Stimulated activated naive CD8-positive, alpha-beta T cell treated with anti-CD3 and anti-CD28 coated beads, Interleukin-15, amount 100 ng/mL, for 72 hours (primary cell): ENCODE data around the gene CFHR5.
"Not testable (repeated sequence)": the region's sequence is repeated elsewhere in the genome, so short reads cannot be mapped to it uniquely, and the experiment has no call there.

Experiments used
- ATAC-seq: fragments of 150-1000 bp; cut with Tn5 transposase; 2 replicates; pipeline ENCODE4 v1.10.0; 2021; ENCODE audit warnings: mild to moderate bottlenecking, moderate library complexity
- DNase-seq, 2 donors: peaks; one replicate each; pipeline ENCODE4 v3.0.0; 2021 to 2022
- H3K27ac Mint-ChIP-seq, 2 donors: one replicate each; pipeline ENCODE4 v1.8.0; 2022; ENCODE audit warnings: mild to moderate bottlenecking in 2 of 2, mixed read lengths in 2 of 2, moderate library complexity in 2 of 2
- H3K27me3 Mint-ChIP-seq: one replicate; pipeline ENCODE4 v1.8.0; 2022; ENCODE audit warnings: mixed read lengths
- H3K4me1 Mint-ChIP-seq: one replicate; pipeline ENCODE4 v1.8.0; 2022; ENCODE audit warnings: mild to moderate bottlenecking, mixed read lengths
- H3K4me3 Mint-ChIP-seq, 2 donors: one replicate each; pipeline ENCODE4 v1.8.0; 2022; ENCODE audit warnings: mild to moderate bottlenecking in 2 of 2, mixed read lengths in 2 of 2, moderate library complexity in 1 of 2
- H3K9me3 Mint-ChIP-seq, 2 donors: one replicate each; pipeline ENCODE4 v1.8.0; 2022; ENCODE audit warnings: mixed read lengths in 2 of 2

Gene CFHR5

DNA sequence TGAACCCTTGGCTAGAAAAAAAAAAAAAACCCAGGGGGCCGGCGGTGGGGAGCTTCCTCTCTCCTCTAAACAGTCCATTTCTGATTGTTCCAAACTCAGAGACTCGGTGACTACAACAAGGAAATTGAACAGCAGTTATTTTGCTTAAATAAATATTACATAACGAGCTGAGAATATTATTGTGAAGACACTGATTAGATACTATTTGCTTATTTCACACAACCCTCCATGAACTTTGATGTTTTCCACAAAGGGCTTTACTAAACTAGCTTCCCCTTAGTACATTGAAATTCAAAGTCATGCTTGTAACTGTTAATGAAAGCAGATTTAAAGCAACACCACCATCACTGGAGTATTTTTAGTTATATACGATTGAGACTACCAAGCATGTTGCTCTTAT is at the start of gene CFHR5:
CFHR5 (plus strand) TSS at position 279 of the 400 bp plus-strand sequence; CDS start at position 388, 109 bp downstream.
- H3K9me3 Mint-ChIP-seq: no peaks in the 10 kb centered on the region
- DNase-seq (no peak), ATAC-seq (no peak)
- no peaks in the 10 kb centered on the region for H3K4me1 Mint-ChIP-seq
- H3K4me3 Mint-ChIP-seq: no peak within 1 kb of the TSS
- H3K27me3 Mint-ChIP-seq: no peaks in the 10 kb centered on the region
- H3K27ac Mint-ChIP-seq: no peak within 1 kb of the TSS

DNA sequence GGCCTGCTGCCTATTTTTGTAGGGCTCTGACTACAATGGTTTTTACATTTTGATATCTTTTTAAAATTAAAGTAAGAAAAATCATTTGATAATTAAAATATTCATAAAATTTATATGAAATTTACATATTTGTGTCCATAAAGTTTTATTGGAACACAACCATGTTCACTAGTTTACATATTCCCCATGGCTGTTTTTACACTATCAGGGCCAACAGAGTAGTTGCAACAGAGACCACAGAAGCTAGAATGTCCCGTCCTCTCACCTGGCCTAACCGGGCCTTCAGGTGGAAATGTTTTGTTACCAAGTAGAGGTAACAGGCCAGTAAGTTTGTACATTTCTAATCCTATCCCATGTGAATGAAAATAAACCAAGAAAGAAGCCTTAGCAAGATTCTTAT is 44.5 kb upstream of the CFHR5 start:
- DNase-seq, H3K4me3 Mint-ChIP-seq, H3K4me1 Mint-ChIP-seq, H3K27ac Mint-ChIP-seq, H3K9me3 Mint-ChIP-seq, H3K27me3 Mint-ChIP-seq, ATAC-seq: not testable (repeated sequence)

DNA sequence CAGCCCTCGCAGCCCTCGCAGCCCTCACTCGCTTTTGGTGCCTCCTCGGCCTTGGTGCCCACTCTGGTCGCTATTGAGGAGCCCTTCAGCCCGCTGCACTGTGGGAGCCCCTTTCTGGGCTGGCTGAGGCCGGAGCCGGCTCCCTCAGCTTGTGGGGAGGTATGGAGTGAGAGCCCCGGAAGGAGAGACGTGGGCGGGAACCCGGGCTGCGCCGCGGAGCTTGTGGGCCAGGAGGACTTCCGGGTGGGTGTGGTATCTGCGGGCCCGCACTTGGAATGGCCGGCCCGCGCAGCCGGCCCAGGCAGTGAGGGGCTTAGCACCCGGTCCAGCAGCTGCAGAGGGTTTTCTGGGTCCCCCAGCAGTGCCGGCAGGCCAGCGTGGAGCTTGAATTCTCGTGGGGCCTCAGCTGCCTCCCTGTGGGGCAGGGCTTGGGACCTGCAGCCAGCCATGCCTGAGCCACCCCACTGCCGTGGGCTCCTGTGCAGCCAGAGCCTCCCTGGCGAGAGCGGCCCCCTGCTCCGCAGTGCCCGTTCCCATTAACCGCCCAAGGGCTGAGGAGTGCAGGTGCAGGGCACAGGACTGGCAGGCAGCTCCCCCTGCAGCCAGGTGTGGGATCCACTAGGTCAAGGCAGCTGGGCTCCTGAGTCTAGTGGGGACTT is 43.7 kb upstream of the CFHR5 start:
- Mint-ChIP-seq H3K27me3 (no peaks in the 10 kb centered on the region), H3K4me3 (no peak overlapping the region), H3K9me3 (no peaks in the 10 kb centered on the region), H3K4me1 (no peaks in the 10 kb centered on the region), H3K27ac (no peak overlapping the region)
- DNase-seq (no peak), ATAC-seq (peak; percentile 37)

DNA sequence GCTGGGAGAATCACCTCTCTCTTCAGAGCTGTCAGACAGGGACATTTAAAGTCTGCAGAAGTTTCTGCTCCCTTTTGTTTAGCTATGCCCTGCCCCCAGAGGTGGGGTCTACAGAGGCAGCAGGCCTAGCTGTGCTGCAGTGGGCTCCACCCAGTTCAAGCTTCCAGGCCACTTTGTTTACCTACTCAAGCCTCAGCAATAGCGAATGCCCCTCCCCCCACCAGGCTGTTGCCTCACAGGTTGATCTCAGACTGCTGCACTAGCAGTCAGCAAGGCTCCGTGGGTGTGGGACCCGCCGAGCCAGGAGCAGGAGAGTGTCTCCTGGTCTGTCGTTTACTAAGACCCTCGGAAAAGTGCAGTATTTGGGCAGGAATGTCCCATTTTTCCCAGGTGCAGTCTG is 35.9 kb upstream of the CFHR5 start:
- ATAC-seq, H3K27ac Mint-ChIP-seq: not testable (repeated sequence)

DNA sequence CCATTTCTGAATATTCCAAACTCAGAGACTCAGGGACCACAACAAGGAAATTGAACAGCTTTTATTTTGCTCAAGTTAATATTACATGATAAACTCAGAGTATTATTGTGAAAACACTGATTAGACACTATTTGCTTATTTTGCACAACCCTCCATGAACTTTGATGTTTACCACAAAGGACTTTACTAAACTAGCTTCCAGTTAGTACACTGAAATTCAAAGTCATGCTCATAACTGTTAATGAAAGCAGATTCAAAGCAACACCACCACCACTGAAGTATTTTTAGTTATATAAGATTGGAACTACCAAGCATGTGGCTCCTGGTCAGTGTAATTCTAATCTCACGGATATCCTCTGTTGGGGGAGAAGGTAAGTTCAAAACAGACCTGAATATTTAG is 33.8 kb upstream of the CFHR5 start, which contains the start of gene CFHR2:
CFHR2 (plus strand) TSS at position 171 of the 400 bp plus-strand sequence; CDS start at position 314, 143 bp downstream.
- H3K27ac Mint-ChIP-seq, DNase-seq, H3K4me3 Mint-ChIP-seq, ATAC-seq, H3K4me1 Mint-ChIP-seq, H3K9me3 Mint-ChIP-seq, H3K27me3 Mint-ChIP-seq: not testable (repeated sequence)

More for the DNA sequence above, 35.9 kb upstream of the CFHR5 start:
- H3K4me1 Mint-ChIP-seq, DNase-seq, H3K9me3 Mint-ChIP-seq, H3K27me3 Mint-ChIP-seq, H3K4me3 Mint-ChIP-seq: not testable (repeated sequence)

DNA sequence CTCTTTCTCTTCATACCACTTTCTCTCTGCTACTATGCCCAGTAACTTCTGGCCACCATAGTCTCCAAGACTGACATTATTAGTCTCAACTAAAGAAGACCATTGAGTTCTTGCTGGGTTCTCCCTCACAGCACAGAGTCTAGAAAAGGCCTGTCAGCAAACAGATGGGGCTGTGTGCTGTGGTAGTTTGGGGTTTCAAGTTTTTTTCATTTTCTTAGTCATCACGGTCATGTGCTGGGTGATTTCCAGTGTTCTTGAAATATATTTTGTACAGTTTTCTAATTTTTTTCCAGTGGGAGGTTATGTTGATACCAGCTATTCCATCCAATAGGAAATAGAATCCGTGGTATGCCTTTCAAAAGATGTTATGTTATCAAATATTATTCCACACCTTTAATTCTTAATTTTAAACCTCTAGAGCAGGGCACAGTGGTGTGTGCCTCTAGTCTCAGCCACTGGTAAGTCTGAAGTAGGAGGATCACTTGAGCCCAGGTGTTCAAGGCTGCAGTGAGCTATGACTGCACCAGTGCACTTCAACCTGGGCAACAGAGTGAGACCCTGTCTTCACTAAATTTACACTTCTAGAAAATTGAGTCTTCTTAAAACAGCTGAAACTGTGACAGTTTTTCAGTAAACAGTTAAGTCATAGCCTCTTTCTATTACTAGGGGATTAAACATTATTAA is 25.5 kb upstream of the CFHR5 start:
- Mint-ChIP-seq H3K4me1 (no peaks in the 10 kb centered on the region), H3K27me3 (no peaks in the 10 kb centered on the region), H3K9me3 (peaks cover 0 to 6% of the 10 kb centered on the region in 2 donors), H3K4me3 (no peak overlapping the region), H3K27ac (no peak overlapping the region)
- DNase-seq (no peak), ATAC-seq (no peak)

DNA sequence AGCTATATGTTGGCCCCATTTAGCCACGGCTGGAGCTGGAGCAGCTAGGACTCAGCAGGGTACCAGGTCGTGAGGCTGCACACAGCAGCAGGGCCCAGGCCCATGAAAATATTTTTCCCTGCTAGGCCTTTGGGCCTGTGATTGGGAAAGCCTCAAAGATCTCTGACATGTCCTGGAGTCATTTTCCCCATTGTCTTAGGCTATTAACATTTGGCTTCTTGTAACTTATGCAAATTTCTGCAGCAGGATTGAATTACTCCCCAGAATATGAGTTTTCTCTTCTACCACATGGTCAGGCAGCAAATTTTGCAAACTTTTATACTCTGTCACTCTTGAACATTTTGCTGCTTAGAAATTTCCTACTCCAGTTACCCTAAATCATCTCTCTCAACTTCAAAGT is 22.6 kb upstream of the CFHR5 start:
- no peak overlapping the region for H3K4me3 Mint-ChIP-seq
- DNase-seq (no peak), ATAC-seq (no peak)
- no peaks in the 10 kb centered on the region for H3K27me3 Mint-ChIP-seq
- H3K9me3 Mint-ChIP-seq: peaks cover 0 to 6% of the 10 kb centered on the region in 2 donors
- no peaks in the 10 kb centered on the region for H3K4me1 Mint-ChIP-seq
- no peak overlapping the region for H3K27ac Mint-ChIP-seq

DNA sequence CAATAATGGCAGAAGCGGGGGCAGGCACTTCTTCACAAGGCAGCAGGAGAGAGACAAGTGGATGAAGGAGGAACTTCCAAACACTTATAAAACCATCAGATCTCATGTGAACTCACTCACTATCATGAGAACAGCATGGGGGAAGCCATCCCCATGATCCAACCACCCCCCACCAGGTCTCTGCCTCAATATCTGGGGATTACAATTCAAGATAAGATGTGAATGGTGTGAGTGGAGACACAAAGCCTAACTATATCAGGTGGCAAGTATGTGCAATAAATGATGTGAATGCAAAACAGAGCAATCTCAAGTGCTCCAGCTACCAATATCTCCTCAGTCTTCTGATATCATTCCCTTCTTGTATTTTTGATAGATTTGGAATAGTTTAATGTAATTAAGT is 21.4 kb upstream of the CFHR5 start:
- no peaks in the 10 kb centered on the region for H3K4me1 Mint-ChIP-seq
- H3K4me3 Mint-ChIP-seq: no peak overlapping the region
- no peak for ATAC-seq
- peaks cover 0 to 6% of the 10 kb centered on the region in 2 donors for H3K9me3 Mint-ChIP-seq
- H3K27ac Mint-ChIP-seq: no peak overlapping the region
- DNase-seq: no peak
- no peaks in the 10 kb centered on the region for H3K27me3 Mint-ChIP-seq

DNA sequence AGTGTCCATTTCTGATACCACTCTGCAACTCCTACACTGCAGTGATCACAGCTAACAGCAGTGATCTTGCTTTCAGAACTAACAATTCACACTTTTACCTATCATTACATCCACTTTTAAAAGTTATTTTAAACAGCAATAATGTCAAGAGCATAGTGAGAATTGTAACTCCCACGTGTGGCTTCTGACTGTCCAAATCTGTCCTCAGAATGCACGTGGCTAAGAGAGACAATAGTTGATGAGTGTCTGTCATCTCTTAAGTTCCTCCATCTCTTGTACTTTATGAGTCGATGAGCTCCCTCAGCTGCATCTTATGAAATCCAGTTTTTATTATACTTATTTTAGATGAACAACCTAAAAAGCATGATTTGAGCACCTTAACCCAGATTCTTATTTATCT is 16.5 kb upstream of the CFHR5 start:
- DNase-seq: no peak
- H3K4me1 Mint-ChIP-seq: no peaks in the 10 kb centered on the region
- no peak overlapping the region for H3K4me3 Mint-ChIP-seq
- no peaks in the 10 kb centered on the region for H3K27me3 Mint-ChIP-seq
- no peaks in the 10 kb centered on the region for H3K9me3 Mint-ChIP-seq
- H3K27ac Mint-ChIP-seq: no peak overlapping the region
- no peak for ATAC-seq

DNA sequence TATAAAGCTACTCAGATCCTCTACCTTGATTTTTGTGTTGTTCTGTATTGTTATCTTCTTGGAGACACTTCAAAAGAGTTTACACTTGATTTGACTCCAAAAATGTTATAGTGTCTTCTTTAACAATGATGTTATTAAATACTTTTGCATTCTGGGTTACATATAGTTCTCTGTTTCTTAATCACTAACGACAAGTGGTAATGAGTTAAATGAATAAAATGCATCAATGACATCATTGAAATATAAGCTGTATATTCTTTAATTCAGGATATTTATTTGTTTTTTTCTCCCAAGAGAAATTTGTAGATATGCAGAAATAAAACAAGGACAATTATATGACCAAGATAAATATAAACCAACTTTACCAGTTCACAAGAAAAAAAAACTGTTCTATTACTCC is 7.2 kb upstream of the CFHR5 start:
- Mint-ChIP-seq H3K27me3 (no peaks in the 10 kb centered on the region), H3K27ac (no peak overlapping the region), H3K4me3 (no peak overlapping the region), H3K4me1 (no peaks in the 10 kb centered on the region), H3K9me3 (no peaks in the 10 kb centered on the region)
- no peak for ATAC-seq
- DNase-seq: no peak

DNA sequence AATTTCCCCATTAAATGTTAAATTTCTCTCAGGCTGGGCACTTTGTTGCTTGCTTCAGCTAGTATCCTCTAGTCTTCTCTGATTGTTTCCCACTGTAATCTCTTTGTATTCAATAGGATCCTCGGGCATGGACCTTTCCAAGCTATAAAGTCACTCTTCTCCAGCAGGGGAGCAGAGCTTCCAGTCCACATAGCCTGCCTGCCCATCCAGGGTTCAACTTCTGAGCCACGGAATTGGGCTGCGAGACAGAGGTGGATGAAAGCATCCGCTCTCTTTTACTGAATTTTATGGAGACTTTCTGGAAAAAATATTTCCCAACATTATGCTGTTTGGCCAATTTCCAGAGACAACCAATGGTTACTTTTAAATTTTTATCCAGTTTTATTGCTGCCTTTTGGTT is 1.1 kb upstream of the CFHR5 start:
- H3K4me3 Mint-ChIP-seq: no peak overlapping the region
- ATAC-seq: no peak
- no peaks in the 10 kb centered on the region for H3K27me3 Mint-ChIP-seq
- no peak for DNase-seq
- H3K27ac Mint-ChIP-seq: no peak overlapping the region
- no peaks in the 10 kb centered on the region for H3K4me1 Mint-ChIP-seq
- no peaks in the 10 kb centered on the region for H3K9me3 Mint-ChIP-seq

DNA sequence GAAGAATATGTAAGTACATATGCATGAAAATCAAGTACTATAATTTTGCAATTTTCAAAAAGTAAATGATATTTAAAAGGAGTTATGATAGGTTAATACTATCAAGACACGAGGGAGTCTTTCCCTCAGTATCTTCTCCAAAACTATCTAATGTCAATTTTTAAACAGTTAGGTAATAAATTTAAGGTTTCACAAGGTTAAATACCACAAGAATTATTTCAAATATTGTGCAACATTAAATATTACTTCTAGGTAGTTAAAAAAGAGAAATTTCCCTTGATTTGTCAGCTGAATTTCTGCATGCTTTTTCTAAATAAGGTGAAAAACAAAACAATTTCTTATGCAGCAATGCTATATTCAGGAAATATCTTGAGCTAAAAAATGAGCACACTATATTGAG is 3.5 kb downstream of the CFHR5 start:
- DNase-seq (no peak), ATAC-seq (no peak)
- no peak overlapping the region for H3K4me3 Mint-ChIP-seq
- H3K27me3 Mint-ChIP-seq: no peaks in the 10 kb centered on the region
- H3K4me1 Mint-ChIP-seq: no peaks in the 10 kb centered on the region
- no peaks in the 10 kb centered on the region for H3K9me3 Mint-ChIP-seq
- peak overlapping the region in 1 of 2 donors; percentile 65 for H3K27ac Mint-ChIP-seq

DNA sequence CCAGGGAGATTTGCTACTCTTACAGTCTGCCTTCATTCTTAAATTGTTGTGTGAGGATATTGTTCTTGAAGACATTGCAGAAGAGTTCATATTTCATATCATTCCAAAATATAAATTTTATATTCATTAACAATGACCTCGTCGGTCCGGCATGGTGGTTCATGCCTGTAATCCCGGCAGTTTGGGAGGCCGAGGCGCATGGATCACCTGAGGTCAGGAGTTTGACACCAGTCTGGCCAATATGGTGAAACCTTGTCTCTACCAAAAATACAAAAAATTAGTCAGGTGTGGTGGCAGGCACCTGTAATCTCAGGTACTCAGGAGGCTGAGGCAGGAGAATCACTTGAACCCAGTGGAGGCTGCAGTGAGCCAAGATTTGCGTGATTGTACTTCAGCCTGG is 4.9 kb downstream of the CFHR5 start:
- H3K27ac Mint-ChIP-seq, H3K27me3 Mint-ChIP-seq, ATAC-seq, DNase-seq, H3K4me3 Mint-ChIP-seq, H3K4me1 Mint-ChIP-seq, H3K9me3 Mint-ChIP-seq: not testable (repeated sequence)

DNA sequence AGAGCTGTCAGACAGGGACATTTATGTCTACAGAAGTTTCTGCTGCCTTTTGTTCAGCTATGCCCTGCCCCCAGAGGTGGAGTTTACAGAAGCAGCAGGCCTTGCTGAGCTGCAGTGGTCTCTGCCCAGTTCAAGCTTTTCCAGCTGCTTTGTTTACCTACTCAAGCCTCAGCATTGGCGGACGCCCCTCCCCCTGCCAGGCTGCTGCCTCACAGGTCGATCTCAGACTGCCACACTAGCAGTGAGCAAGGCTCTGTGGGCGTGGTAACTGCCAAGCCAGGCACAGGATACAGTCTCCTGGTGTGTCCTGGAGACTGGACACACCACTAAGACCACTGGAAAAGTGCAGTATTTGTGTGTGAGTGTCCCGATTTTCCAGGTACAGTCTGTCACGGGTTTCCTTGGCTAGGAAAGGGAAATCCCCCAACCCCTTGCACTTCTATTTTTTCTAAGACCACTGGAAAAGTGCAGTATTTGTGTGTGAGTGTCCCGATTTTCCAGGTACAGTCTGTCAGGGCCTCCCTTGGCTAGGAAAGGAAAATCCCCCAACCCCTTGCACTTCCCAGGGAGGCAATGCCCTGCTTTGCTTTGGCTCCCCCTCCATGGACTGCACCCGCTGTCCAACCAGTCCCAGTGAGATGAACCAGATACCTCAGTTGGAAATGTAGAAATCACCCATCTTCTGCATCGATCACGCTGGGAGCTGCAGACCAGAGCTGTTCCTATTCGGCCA is 14.7 kb downstream of the CFHR5 start:
- ATAC-seq, H3K4me1 Mint-ChIP-seq, H3K27me3 Mint-ChIP-seq, DNase-seq, H3K4me3 Mint-ChIP-seq, H3K27ac Mint-ChIP-seq: not testable (repeated sequence)
- peaks cover 0 to 22% of the 10 kb centered on the region in 2 donors for H3K9me3 Mint-ChIP-seq

DNA sequence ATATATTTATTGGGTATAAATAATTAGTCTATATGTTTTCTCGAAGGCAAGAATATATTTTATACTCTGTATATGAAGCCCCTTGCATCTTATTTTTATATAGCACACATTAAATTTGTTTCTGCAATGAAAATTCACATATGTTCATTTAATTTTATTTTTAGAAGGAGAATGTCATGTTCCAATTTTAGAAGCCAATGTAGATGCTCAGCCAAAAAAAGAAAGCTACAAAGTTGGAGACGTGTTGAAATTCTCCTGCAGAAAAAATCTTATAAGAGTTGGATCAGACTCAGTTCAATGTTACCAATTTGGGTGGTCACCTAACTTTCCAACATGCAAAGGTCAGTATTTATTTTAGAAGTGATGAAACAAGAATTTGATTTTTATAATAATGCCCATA is 16.6 kb downstream of the CFHR5 start:
- H3K4me3 Mint-ChIP-seq: no peak overlapping the region

DNA sequence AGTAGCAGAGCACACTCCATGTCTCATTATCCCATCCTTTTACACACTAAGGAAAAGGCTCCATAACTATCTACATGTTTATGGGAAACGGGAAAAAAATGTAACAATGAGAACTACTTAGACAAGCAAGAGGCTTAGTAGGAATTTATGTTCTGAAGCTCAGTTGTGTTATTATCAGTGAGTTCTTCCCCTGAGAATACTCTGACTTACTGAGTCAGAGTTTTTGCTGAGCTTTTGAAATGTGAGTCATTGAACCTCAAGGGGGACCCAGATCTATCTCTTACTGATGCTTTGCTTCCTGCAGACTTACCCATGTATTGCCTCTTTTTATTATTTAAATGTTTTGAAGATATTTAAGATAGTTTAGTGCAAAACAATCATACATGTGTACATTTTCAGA is 20.1 kb downstream of the CFHR5 start:
- ATAC-seq: no peak

More for the DNA sequence above, 16.6 kb downstream of the CFHR5 start:
- H3K9me3 Mint-ChIP-seq: peaks cover 0 to 13% of the 10 kb centered on the region in 2 donors
- DNase-seq (no peak), ATAC-seq (no peak)
- no peaks in the 10 kb centered on the region for H3K27me3 Mint-ChIP-seq
- H3K4me1 Mint-ChIP-seq: no peaks in the 10 kb centered on the region
- H3K27ac Mint-ChIP-seq: no peak overlapping the region

More for the DNA sequence above, 20.1 kb downstream of the CFHR5 start:
- H3K27me3 Mint-ChIP-seq: no peaks in the 10 kb centered on the region
- no peak overlapping the region for H3K4me3 Mint-ChIP-seq
- DNase-seq: no peak
- H3K27ac Mint-ChIP-seq: no peak overlapping the region
- no peaks in the 10 kb centered on the region for H3K4me1 Mint-ChIP-seq
- H3K9me3 Mint-ChIP-seq: no peaks in the 10 kb centered on the region
